HepG2 (cell line): Measurements from ENCODE around the gene RAB36. TPM values are rescaled to one million over a fixed set of nuclear protein-coding genes. Genes with fewer than 3 reads are reported as not detected.

ENCODE experiments used
- CHD2 ChIP-seq: IDR thresholded peaks from 2 replicates; pipeline ENCODE4 v1.6.1; 2011; ENCODE audit warnings: low read depth, low read length, improper control_type of control experiment
- FOXP1 ChIP-seq, 2 experiments: fragments of 450-650 bp in 1 of 2; IDR thresholded peaks; 2 replicates each; pipeline ENCODE4 v1.6.1; 2017 to 2018; ENCODE audit warnings: antibody characterized with exemption in 1 of 2
- HNRNPL ChIP-seq: fragments of 200-400 bp; formaldehyde crosslinking; IDR thresholded peaks from 2 replicates; pipeline ENCODE4 v1.6.1; 2017; ENCODE audit warnings: mild to moderate bottlenecking, low read depth, low read length
- HOXA3 ChIP-seq: sonication (generic); formaldehyde crosslinking; IDR thresholded peaks from 2 replicates; pipeline ENCODE4 v1.5.0; 2020; ENCODE audit warnings: missing genetic modification reagents
- IRF9 ChIP-seq: sonication (generic); formaldehyde crosslinking; IDR thresholded peaks from 2 replicates; pipeline ENCODE4 v1.8.0; 2022; ENCODE audit warnings: missing genetic modification reagents, mild to moderate bottlenecking, borderline replicate concordance
- JUNB ChIP-seq: sonication (generic); formaldehyde crosslinking; IDR thresholded peaks from 2 replicates; pipeline ENCODE4 v1.8.0; 2022; ENCODE audit warnings: missing genetic modification reagents, mild to moderate bottlenecking, borderline replicate concordance
- KDM1A ChIP-seq: IDR thresholded peaks from 2 replicates; pipeline ENCODE4 v1.6.1; 2016; ENCODE audit warnings: missing compliant biosample characterization
- KLF6 ChIP-seq: IDR thresholded peaks from 2 replicates; pipeline ENCODE4 v1.8.0; 2016; ENCODE audit warnings: missing biosample characterization, missing genetic modification reagents
- MYC ChIP-seq: sonication (generic); formaldehyde crosslinking; IDR thresholded peaks from 2 replicates; pipeline ENCODE4 v1.9.0; 2021; ENCODE audit warnings: missing genetic modification reagents, borderline replicate concordance
- NFIC ChIP-seq: IDR thresholded peaks from 2 replicates; pipeline ENCODE4 v1.6.1; 2012; ENCODE audit warnings: mild to moderate bottlenecking, low read length, inconsistent platforms
- SPEN ChIP-seq: sonication (generic); formaldehyde crosslinking; IDR thresholded peaks from 2 replicates; pipeline ENCODE4 v1.5.1; 2020; ENCODE audit warnings: low read depth, mild to moderate bottlenecking, missing genetic modification reagents
- THAP11 ChIP-seq: IDR thresholded peaks from 2 replicates; pipeline ENCODE4 v1.6.1; 2016; ENCODE audit warnings: missing biosample characterization, missing genetic modification reagents
- ZBTB37 ChIP-seq: sonication (generic); formaldehyde crosslinking; IDR thresholded peaks from 2 replicates; pipeline ENCODE4 v1.4.0; 2020; ENCODE audit warnings: mild to moderate bottlenecking, missing genetic modification reagents
- ZBTB38 ChIP-seq: sonication (generic); formaldehyde crosslinking; IDR thresholded peaks from 2 replicates; pipeline ENCODE4 v1.5.1; 2020; ENCODE audit warnings: mild to moderate bottlenecking, missing genetic modification reagents
- ZFY ChIP-seq: sonication (generic); formaldehyde crosslinking; IDR thresholded peaks from 2 replicates; pipeline ENCODE4 v1.4.0; 2020; ENCODE audit warnings: missing genetic modification reagents
- ZNF18 ChIP-seq: sonication (generic); formaldehyde crosslinking; IDR thresholded peaks from 2 replicates; pipeline ENCODE4 v1.8.0; 2022; ENCODE audit warnings: mild to moderate bottlenecking, missing genetic modification reagents; ENCODE audit not compliant: insufficient replicate concordance
- ZNF280D ChIP-seq: sonication (generic); formaldehyde crosslinking; IDR thresholded peaks from 2 replicates; pipeline ENCODE4 v1.5.1; 2020; ENCODE audit warnings: mild to moderate bottlenecking, missing genetic modification reagents
- ZNF543 ChIP-seq: sonication (generic); formaldehyde crosslinking; IDR thresholded peaks from 2 replicates; pipeline ENCODE4 v1.4.0; 2020; ENCODE audit warnings: mild to moderate bottlenecking, missing genetic modification reagents
- polyA plus RNA-seq, 8 experiments: library from polyadenylated mRNA; depleted of rRNA in 3 of 8; stranded (reverse) in 7 of 8; unstranded in 1 of 8; fragments of >200 nt; fragmentation: Illumina TruSeq in 4 of 8; extraction: Trizol in 4 of 8; gene quantifications; 2 replicates each; pipeline versions ENCODE4 v1.2.1 to v1.2.3, GENCODE V29; 2011 to 2016; ENCODE audit warnings: low read depth in 4 of 8, missing spikeins in 1 of 8, mixed read lengths in 1 of 8; ENCODE audit not compliant: insufficient read depth in 1 of 8
- total RNA-seq, 5 experiments: library from RNA; depleted of rRNA; stranded (reverse); fragments of >200 nt; fragmentation: Illumina TruSeq; extraction: Trizol; gene quantifications; 2 replicates each; pipeline ENCODE4 v1.2.3, GENCODE V29; 2016; ENCODE audit warnings: low read depth in 1 of 5
- TF ChIP-seq, protein P1 (sequence below): sonication (generic); formaldehyde crosslinking; IDR thresholded peaks from 2 replicates; pipeline ENCODE4 v1.4.0; 2020; ENCODE audit warnings: mild to moderate bottlenecking, missing genetic modification reagents, borderline replicate concordance

The RAB36 gene
- total and polyA plus RNA-seq, 2 of the 13 experiments (the other 11 are each of a cell fraction or from before 2014, with no cell fraction given) = 0.24 to 0.86 TPM

DNA sequence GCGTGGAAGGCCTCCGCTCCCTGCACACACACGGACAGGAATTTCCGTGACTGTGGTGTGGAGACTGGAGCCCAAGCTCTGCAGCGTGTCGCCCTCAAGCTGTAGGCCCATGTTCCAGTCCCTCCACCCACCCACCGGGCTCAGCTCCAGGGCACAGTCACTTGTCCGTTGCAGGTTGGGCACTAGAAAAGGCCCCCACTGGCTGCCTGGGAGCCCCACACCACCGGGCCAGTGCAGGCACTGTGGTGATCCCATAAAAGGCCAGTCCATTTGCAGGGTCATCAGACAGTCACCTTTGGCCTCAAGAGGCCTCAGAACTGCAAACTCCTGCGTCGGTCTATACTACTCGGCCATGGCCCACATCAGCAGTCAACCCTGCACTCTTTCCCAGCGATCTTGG is 16.3 kb downstream of the RAB36 start (continued):
- TF ChIP-seq, protein P1, sequence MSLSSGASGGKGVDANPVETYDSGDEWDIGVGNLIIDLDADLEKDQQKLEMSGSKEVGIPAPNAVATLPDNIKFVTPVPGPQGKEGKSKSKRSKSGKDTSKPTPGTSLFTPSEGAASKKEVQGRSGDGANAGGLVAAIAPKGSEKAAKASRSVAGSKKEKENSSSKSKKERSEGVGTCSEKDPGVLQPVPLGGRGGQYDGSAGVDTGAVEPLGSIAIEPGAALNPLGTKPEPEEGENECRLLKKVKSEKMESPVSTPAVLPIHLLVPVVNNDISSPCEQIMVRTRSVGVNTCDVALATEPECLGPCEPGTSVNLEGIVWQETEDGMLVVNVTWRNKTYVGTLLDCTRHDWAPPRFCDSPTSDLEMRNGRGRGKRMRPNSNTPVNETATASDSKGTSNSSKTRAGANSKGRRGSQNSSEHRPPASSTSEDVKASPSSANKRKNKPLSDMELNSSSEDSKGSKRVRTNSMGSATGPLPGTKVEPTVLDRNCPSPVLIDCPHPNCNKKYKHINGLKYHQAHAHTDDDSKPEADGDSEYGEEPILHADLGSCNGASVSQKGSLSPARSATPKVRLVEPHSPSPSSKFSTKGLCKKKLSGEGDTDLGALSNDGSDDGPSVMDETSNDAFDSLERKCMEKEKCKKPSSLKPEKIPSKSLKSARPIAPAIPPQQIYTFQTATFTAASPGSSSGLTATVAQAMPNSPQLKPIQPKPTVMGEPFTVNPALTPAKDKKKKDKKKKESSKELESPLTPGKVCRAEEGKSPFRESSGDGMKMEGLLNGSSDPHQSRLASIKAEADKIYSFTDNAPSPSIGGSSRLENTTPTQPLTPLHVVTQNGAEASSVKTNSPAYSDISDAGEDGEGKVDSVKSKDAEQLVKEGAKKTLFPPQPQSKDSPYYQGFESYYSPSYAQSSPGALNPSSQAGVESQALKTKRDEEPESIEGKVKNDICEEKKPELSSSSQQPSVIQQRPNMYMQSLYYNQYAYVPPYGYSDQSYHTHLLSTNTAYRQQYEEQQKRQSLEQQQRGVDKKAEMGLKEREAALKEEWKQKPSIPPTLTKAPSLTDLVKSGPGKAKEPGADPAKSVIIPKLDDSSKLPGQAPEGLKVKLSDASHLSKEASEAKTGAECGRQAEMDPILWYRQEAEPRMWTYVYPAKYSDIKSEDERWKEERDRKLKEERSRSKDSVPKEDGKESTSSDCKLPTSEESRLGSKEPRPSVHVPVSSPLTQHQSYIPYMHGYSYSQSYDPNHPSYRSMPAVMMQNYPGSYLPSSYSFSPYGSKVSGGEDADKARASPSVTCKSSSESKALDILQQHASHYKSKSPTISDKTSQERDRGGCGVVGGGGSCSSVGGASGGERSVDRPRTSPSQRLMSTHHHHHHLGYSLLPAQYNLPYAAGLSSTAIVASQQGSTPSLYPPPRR = no peak
- no peak for TF ChIP-seq KDM1A (CRISPR knock-in tag)
- TF ChIP-seq ZNF543 = no peak
- TF ChIP-seq KLF6 (CRISPR knock-in tag) = no peak
- TF ChIP-seq THAP11 (CRISPR knock-in tag) = no peak
- TF ChIP-seq NFIC = no peak
- no peak; the same call in 1 of the 2 replicates for TF ChIP-seq MYC
- TF ChIP-seq ZNF18 (CRISPR knock-in tag) = no peak
- TF ChIP-seq ZBTB37 (CRISPR knock-in tag) = no peak
- TF ChIP-seq ZNF280D = no peak
- 0 out of 2 replicates have a peak, but pooled peaks have one; percentile 15 for TF ChIP-seq IRF9 (CRISPR knock-in tag)
- TF ChIP-seq HNRNPL = 0 out of 2 replicates have a peak, but pooled peaks have one; percentile 38
- no peak for TF ChIP-seq ZFY
- TF ChIP-seq JUNB = no peak
- TF ChIP-seq SPEN (CRISPR knock-in tag) = peak; percentile 53; the same call in 1 of the 2 replicates
- TF ChIP-seq FOXP1 (IDR thresholded peaks at IDR 0.05) = no peak
- TF ChIP-seq FOXP1 (CRISPR knock-in tag; IDR thresholded peaks at IDR 0.05) = no peak
- no peak for TF ChIP-seq CHD2
- TF ChIP-seq HOXA3 = no peak
- TF ChIP-seq ZBTB38 (CRISPR knock-in tag) = no peak
